Stimulated activated CD4-positive, alpha-beta T cell treated with anti-CD3 and anti-CD28 coated beads, Interleukin-4, amount 100 ng/mL, for 1 hour (primary cell): Measurements from ENCODE around the gene GNG2.

Experiments
- DNase-seq: peaks from one replicate; pipeline ENCODE4 v3.0.0-alpha.2; 2020

Gene GNG2

DNA sequence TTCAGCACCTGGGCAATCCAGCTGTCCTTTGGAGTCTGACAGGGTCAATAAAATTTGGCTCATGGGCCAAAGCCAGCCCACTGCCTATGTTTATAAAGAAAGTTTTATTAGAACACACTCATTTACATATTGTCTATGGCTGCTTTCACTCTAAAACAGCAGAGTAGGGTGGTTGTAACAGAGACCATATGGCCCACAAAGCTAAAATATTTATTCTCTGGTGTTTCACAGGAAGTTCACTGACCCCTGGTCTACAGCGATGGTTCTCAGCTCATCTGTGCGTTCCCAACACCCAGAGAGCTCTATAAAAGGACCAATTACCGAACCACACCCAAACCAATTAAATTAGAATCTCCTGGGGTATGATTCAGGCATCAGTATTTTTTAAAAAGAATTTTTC, 91.2 kb downstream of the GNG2 start:
- no peak for DNase-seq

DNA sequence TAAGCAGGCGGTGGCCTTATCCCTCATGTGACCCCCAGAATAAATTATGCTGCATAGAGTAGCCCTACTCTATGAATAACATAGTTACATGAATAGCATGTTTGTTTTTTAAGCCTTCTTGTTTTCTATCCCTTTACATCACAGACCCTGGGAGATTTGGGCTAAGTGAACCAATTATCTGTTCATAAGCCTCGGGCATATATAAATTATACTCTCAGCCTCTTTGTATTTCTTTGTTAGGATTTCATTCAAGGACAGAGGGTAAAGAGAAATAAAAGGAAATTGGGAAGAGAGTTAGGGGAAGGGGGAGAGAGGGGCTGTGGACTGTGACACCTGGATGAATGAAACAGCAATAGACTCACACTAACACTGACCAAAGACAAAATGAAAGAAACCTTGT, 93.6 kb downstream of the GNG2 start:
- no peak for DNase-seq

DNA sequence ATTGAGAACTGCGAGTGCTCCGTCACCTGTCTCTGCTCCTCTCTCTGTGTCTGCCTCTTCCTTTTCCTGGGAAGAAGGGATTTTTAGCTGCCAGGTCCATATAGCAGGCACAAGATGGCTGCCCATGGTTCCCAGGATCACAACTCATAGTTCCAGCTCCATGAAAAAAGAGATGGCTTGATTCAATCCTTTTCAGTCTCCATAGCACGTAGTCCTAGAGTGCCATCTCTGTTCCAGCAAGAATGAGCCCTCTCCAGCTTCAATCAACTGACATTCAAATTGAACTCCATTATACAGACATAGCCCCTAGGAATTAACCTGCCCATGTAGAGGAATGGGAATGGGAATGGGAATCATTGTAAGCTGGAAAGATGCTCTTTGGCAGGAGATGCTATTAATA, 94.2 kb downstream of the GNG2 start:
- no peak for DNase-seq

- DNase-seq = no peak
Observed at GRCh38 chr14:51957950-51958349, 97.5 kb downstream of the GNG2 start.

GRCh38 chr14:51959928-51960327, 99.5 kb downstream of the GNG2 start:
- DNase-seq = no peak

GRCh38 chr14:51960866-51961265, 100.5 kb downstream of the GNG2 start:
- DNase-seq = no peak

DNA sequence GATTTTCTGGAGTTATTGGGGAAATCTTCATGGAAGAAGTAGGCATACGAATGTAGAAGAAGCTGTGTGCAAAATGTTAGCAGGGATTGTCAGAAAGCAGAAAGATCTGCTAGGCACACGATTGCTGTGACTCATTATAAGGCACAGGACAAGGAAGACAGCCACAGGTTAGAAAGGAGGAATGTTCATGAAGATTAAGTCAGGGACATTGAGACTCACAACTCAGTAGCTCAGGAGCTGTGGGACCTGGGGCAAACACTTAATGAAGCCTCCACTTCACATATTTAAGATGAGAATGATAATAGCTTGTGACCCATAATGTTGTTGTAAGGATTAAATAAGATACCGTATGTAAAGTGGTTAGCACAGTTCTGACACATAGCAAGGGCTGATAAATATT, 102.3 kb downstream of the GNG2 start:
- no peak for DNase-seq

DNA sequence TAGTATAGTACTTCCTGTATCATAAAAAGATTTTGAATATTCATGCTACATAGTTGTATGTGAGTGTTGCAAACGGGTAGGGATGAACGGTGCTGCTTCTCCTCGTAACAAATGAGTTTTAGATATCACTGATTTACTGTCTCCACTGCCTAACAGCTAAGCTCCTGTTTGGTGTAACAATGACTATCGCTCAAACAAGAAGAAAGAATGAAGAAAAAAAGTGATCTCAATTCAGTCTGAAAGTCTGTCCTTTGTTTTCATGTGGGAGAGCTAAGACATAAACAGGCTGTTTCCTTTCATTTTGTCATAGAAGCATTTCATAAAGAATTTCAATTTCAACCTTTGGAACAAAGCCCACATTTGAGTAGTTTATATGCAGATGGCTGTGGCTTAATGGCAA, 102.9 kb downstream of the GNG2 start:
- no peak for DNase-seq

DNA sequence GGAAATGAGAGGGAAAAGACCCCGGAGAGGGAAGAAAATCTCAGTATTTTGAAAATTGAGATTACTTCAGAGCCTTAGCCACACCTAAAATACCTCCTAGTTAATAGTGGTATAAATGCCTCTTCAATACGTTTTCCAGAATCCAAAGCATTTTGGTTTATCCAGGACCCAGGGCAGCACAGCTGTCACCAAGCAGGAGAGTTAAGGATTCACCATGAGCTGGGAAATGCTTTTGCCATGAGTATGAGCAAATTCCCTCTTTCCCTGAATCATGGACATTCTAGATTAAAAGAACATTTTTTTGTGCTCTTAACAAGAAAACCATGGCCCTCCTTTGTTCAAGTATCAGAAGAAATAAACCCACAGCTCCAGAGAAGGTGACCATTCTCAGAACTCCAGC, 107.1 kb downstream of the GNG2 start:
- DNase-seq = no peak

GRCh38 chr14:51969852-51970540, 109.6 kb downstream of the GNG2 start:
- no peak for DNase-seq

DNA sequence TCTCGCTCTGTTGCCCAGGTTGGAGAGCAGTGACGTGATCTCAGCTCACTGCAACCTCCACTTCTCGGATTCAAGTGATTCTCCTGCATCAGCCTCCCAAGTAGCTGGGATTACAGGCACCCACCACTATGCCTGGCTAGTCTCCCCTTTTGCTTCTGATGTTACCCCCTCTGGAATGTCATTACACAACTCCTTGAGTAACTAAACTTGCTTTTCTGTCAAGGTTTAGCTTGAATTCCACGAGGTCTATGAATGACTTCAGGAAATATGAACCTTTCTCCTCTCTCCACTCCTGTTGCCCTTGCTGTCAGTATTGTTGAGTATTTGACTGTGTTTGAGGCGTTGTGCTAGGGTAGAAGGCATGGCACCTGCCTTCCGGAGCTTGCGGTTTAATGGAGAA, 112.2 kb downstream of the GNG2 start:
- DNase-seq = no peak

DNA sequence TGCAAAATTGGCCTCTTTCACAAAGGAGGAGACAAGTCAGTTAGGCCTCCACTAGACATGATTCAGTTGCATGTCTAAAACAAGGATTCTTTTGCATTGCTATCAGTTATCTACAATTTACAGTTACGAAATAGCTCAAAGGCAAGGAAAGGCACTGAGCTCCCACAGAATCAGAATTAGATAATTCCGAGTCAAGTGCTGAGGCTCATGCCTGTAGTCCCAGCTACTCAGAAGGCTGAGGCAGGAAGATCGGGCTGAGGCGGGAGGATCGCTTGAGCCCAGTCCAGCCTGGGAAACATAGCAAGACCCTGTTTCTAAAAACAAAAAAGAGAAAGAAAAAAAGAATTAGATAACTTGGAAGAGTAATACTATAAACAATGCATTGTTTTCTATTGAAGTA, 116.7 kb downstream of the GNG2 start:
- DNase-seq = no peak

DNA sequence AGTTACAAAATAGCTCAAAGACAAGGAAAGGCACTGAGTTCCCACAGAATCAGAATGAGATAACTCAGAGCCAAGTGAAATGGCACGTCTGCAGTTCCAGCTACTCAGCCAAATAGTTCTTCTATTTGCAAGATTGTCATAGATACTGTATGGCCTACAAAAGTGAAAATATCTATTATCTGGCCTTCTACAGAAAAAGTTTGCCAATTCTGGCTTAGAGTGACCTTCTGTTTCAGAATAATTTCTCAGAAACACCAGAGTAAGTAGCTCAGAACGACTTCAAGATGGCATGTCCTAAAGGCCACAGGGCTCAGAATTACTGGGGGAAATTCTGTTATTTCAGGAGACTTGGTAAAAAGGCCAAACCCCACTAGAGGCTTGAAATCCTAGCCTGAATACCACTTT, 118.3 kb downstream of the GNG2 start:
- no peak for DNase-seq

GRCh38 chr14:51979088-51979709, 118.8 kb downstream of the GNG2 start:
- DNase-seq = peak; percentile 79

- no peak for DNase-seq
Observed at GRCh38 chr14:51981218-51981854, 120.9 kb downstream of the GNG2 start.

DNA sequence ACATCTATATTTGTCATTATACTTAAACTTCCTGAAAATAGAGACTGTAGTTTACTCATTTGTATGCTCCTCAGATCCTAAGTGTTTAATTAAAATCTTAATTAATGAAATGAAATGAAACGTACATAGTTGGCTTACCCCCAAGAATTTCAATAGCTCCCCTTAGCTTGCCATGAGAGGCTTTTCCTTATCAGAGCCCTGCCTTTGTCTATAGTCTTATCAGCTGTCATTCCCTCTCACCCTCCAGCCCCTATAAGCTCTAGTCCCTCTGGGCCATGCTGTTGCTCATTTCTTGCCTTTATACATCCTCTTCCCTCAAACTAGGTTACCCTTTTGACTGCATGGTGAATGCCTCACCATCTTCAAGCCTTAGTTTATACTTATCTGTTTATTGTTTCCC, 127.8 kb downstream of the GNG2 start:
- no peak for DNase-seq

DNA sequence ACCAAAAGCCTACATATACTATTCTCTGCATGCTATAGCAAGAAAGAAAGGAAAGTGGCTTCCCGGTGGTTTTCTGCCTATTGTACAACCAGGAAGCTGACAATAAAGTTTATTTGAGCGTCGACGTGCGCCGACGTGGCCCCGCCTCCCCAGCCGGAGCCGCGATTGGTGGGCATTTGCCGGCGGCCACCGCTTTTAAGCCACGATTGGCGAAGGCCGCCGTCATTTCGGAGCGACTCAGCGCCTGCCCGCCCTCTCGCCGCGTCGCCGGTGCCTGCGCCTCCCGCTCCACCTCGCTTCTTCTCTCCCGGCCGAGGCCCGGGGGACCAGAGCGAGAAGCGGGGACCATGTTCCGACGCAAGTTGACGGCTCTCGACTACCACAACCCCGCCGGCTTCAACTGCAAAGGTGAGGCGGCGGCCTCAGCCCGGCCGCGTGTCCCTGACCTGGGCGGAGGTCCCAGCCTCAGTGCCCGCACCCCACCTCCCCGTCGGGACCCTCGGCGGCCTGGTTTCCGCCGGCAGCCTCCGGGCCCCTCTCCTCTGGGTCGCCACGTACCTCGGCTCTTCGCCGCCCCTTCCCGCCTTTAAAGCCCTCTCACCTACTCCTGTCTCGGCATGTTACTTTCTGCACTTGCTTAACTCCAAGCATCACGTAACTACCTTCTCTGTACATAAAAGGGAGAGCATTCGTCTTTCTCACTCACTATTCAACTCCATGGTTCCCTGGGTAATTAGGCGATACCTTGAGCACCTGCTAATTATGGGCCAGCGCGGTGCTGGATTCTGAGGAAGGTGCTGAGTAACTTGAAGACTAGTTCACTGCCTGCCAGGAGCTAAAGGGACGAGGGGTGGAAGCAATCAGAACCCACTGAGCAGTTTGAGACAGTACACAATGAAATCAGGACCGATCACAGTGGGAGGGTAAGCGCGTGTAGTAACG, 129.2 kb downstream of the GNG2 start, which contains the start of gene RTRAF:
Gene RTRAF (plus strand): TSS at position 254 of the 942 bp plus-strand sequence. CDS start 94 bp downstream, at position 348.
- DNase-seq = peak; percentile 93

- no peak for DNase-seq
Observed at GRCh38 chr14:51990488-51990887, 130.1 kb downstream of the GNG2 start.

GRCh38 chr14:51993285-51993920, 133.0 kb downstream of the GNG2 start:
- DNase-seq = no peak

GRCh38 chr14:51996148-51996746, 135.8 kb downstream of the GNG2 start:
- no peak for DNase-seq

GRCh38 chr14:51998348-51998747, 137.9 kb downstream of the GNG2 start:
- no peak for DNase-seq

- no peak for DNase-seq
Observed at GRCh38 chr14:51999084-51999483, 138.7 kb downstream of the GNG2 start.
